K562 (cell line): ENCODE results near the gene C11orf98. TPM values are rescaled to one million over a fixed set of nuclear protein-coding genes. Genes with fewer than 3 reads are reported as not detected.
"Not testable (repeated sequence)": the region's sequence is repeated elsewhere in the genome, so short reads cannot be mapped to it uniquely, and the experiment has no call there.

Source experiments
- ATAC-seq: fragments of 200-7000 bp; cut with Tn5 transposase; 3 replicates; pipeline ENCODE4 v1.9.1; 2020; ENCODE audit warnings: moderate library complexity
- BruUV-seq: library from RNA; stranded (reverse); fragments of 400-500 nt; replicated peaks from 2 replicates; lab custom pipeline; 2021; lab: Mats Ljungman, UMichigan
- CTCF ChIA-PET: fragments of 300-600 bp; formaldehyde crosslinking; extraction: SDS; loops from one replicate; lab custom pipeline; 2021; ENCODE audit warnings: low intra/inter-chr PET ratio; lab: Yijun Ruan, JAX
- POLR2A ChIA-PET: fragments of 300-600, 350-650 bp; sonication (Branson Sonifier 250); formaldehyde crosslinking; extraction: SDS; loops from one replicate; lab custom pipeline; 2021; ENCODE audit warnings: antibody characterized with exemption, inconsistent platforms; lab: Yijun Ruan, JAX
- DNase-seq, 4 experiments: peaks; one replicate each; pipeline versions ENCODE4 v3.0.0 to v3.0.0-alpha.2; 2011 to 2018; ENCODE audit warnings: low spot score in 3 of 4, mixed read lengths in 3 of 4; ENCODE audit errors: extremely low read depth in 1 of 4
- FAIRE-seq: peaks from 2 replicates; lab custom pipeline; 2011; peaks lifted over from hg19 to GRCh38; lab: Jason Lieb, UNC
- H2AFZ ChIP-seq: 2 replicates; pipeline ENCODE4 v1.6.0; 2011; ENCODE audit warnings: low read depth, low read length, control low read depth, inconsistent platforms
- H3K27ac ChIP-seq: fragments of 200-600 bp; 3 replicates; pipeline ENCODE4 v1.8.0; 2011; ENCODE audit warnings: low read depth, mild to moderate bottlenecking, control low read depth, inconsistent platforms, low read length, moderate library complexity, mixed read lengths; ENCODE audit errors: extremely low read depth
- H3K27me3 ChIP-seq, 2 experiments: fragments of 300-600 bp in 1 of 2; 2 replicates in 1 of 2; 3 replicates in 1 of 2; pipeline versions ENCODE4 v1.6.0 to v1.8.0; 2011; ENCODE audit warnings: inconsistent platforms in 2 of 2, low read length in 2 of 2, mild to moderate bottlenecking in 1 of 2, mixed read lengths in 1 of 2, moderate library complexity in 1 of 2; ENCODE audit not compliant: control insufficient read depth in 2 of 2, insufficient read depth in 2 of 2
- H3K36me3 ChIP-seq: fragments of 300-600 bp; 3 replicates; pipeline ENCODE4 v1.8.0; 2011; ENCODE audit warnings: mild to moderate bottlenecking, low read length, inconsistent platforms; ENCODE audit not compliant: control insufficient read depth, insufficient read depth
- H3K4me1 ChIP-seq, 2 experiments: fragments of 200-600 bp in 1 of 2; replicated peaks in 1 of 2; 2 replicates in 1 of 2; 3 replicates in 1 of 2; pipeline versions ENCODE4 v1.5.1 to v1.8.0; 2011; ENCODE audit warnings: inconsistent platforms in 2 of 2, low read length in 2 of 2, mild to moderate bottlenecking in 1 of 2, mixed read lengths in 1 of 2, moderate library complexity in 1 of 2; ENCODE audit not compliant: control insufficient read depth in 2 of 2, insufficient read depth in 2 of 2
- H3K4me2 ChIP-seq: 2 replicates; pipeline ENCODE4 v1.6.1; 2011; ENCODE audit warnings: low read length, control low read depth, inconsistent platforms, mixed read lengths; ENCODE audit not compliant: insufficient read depth
- H3K4me3 ChIP-seq: fragments of 200-600 bp; sonication (generic), shearing (Covaris generic); 2 replicates; pipeline ENCODE4 v1.5.1; 2016; ENCODE audit warnings: control low read depth, inconsistent platforms
- H3K79me2 ChIP-seq: fragments of 200-600 bp; 3 replicates; pipeline ENCODE4 v1.8.0; 2011; ENCODE audit warnings: low read length, inconsistent platforms; ENCODE audit not compliant: control insufficient read depth, insufficient read depth
- H3K9ac ChIP-seq, 2 experiments: 2 replicates each; pipeline versions ENCODE4 v1.6.0 to v1.6.1; 2011; ENCODE audit warnings: low read depth in 2 of 2, low read length in 2 of 2, control low read depth in 1 of 2, inconsistent platforms in 1 of 2, mild to moderate bottlenecking in 1 of 2, mixed read lengths in 1 of 2; ENCODE audit not compliant: insufficient read depth in 1 of 2
- H3K9me1 ChIP-seq: one replicate; pipeline ENCODE4 v1.6.0; 2011; ENCODE audit warnings: inconsistent platforms, mild to moderate bottlenecking, low read length, moderate library complexity; ENCODE audit not compliant: control insufficient read depth, insufficient read depth
- H3K9me3 ChIP-seq: replicated peaks from 2 replicates; pipeline ENCODE4 v1.5.1; 2011; ENCODE audit warnings: low read depth, low read length, inconsistent platforms; ENCODE audit not compliant: control insufficient read depth, insufficient read depth
- H4K20me1 ChIP-seq: replicated peaks from 2 replicates; pipeline ENCODE4 v1.6.1; 2011; ENCODE audit warnings: low read length, inconsistent platforms, mixed read lengths; ENCODE audit not compliant: control insufficient read depth, insufficient read depth
- ZKSCAN8 ChIP-seq: fragments of 200-800 bp; sonication (Bioruptor generic); IDR thresholded peaks from 2 replicates; pipeline ENCODE4 v1.6.1; 2016; ENCODE audit warnings: missing genetic modification characterization, missing compliant biosample characterization
- WGBS: fragments of 100-300 bp; shearing (Covaris generic); methylation state at CpG from one replicate; pipeline ENCODE4 v1.1.6; 2016; ENCODE audit warnings: low coverage, mixed read lengths; ENCODE audit not compliant: insufficient coverage; ENCODE audit errors: missing lambda C conversion rate; 5-methylcytosine and 5-hydroxymethylcytosine counted together
- in situ Hi-C: fragments of 300-500 bp; cut with MboI; formaldehyde crosslinking; loops from 4 replicates; pipeline ENCODE4 v1.15.0; 2018; ENCODE audit warnings: inconsistent platforms, mixed read lengths
- intact Hi-C: fragments of 100-400 bp; cut with micrococcal nuclease; formaldehyde crosslinking; loops from 2 replicates; pipeline ENCODE4 v1.14.2; 2022
- polyA plus RNA-seq, 8 experiments: library from polyadenylated mRNA; depleted of rRNA in 4 of 8; stranded (reverse) in 5 of 8; unstranded in 3 of 8; fragments of >200 nt; fragmentation: Nextera tagmentation in 2 of 8; fragmentation: Illumina TruSeq in 1 of 8; extraction: Ambion mirVana in 2 of 8; extraction: Trizol in 1 of 8; gene quantifications; 2 replicates each; pipeline versions ENCODE4 v1.2.1 to v1.2.3, GENCODE V29; 2011 to 2014; ENCODE audit warnings: inconsistent platforms in 1 of 8, missing spikeins in 1 of 8
- total RNA-seq, 7 experiments: library from RNA; depleted of rRNA in 6 of 7; stranded (reverse); fragments of >200 nt in 6 of 7; fragmentation: Illumina TruSeq in 2 of 7; extraction: Trizol in 2 of 7; gene quantifications; 2 replicates each; pipeline versions ENCODE4 v1.2.1 to v1.2.3, GENCODE V29; 2011 to 2021; ENCODE audit warnings: low replicate concordance in 1 of 7
- TF ChIP-seq, protein P1 (sequence below): fragments of 150-350 bp; conservative IDR thresholded peaks from 2 replicates; pipeline ENCODE4 v1.6.1; 2014; ENCODE audit warnings: low read length

Gene C11orf98
- total and polyA plus RNA-seq, 9 of the 15 experiments (the other 6 are each of a cell fraction or from before 2014, with no cell fraction given): 103 to 352 (median 218) TPM

DNA sequence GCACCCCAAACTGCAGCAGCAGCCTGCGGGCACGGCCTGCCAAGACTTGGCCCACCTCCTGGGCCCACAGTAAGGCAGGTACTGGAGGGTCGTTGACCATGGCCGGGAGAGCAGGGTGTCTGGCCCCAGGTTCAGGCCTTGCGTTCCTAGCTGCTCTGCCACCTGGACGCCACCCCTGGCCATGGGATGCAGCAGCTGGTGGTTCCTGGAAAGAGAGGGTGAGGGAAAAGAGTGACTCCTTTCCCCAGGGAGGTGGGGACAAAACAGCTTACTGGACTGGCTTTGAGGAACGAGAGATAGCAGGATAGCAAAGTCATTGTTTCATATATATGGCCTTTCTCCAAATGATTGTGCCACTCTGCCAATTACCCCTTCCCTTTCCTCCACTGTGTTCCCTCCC, 40.4 kb upstream of the C11orf98 start (continued):
- TF ChIP-seq, protein P1, sequence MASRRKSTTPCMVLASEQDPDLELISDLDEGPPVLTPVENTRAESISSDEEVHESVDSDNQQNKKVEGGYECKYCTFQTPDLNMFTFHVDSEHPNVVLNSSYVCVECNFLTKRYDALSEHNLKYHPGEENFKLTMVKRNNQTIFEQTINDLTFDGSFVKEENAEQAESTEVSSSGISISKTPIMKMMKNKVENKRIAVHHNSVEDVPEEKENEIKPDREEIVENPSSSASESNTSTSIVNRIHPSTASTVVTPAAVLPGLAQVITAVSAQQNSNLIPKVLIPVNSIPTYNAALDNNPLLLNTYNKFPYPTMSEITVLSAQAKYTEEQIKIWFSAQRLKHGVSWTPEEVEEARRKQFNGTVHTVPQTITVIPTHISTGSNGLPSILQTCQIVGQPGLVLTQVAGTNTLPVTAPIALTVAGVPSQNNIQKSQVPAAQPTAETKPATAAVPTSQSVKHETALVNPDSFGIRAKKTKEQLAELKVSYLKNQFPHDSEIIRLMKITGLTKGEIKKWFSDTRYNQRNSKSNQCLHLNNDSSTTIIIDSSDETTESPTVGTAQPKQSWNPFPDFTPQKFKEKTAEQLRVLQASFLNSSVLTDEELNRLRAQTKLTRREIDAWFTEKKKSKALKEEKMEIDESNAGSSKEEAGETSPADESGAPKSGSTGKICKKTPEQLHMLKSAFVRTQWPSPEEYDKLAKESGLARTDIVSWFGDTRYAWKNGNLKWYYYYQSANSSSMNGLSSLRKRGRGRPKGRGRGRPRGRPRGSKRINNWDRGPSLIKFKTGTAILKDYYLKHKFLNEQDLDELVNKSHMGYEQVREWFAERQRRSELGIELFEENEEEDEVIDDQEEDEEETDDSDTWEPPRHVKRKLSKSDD: no peak
- no peak for TF ChIP-seq ZKSCAN8 (CRISPR knock-in tag)

DNA sequence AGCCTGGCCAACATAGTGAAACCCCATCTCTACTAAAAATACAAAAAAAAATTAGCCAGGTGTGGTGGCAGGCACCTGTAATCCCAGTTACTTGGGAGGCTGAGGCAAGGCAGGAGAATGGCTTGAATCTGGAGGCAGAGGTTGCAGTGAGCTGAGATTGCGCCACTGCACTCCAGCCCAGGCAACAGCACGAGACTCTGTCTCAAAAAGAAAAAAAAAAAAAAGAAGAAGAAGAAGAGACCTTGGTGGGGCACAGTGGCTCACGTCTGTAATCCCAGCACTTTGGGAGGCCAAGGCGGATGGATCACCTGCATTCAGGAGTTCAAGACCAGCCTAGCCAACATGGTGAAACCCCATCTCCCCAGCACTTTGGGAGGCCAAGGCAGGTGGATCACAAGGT, 38.9 kb upstream of the C11orf98 start:
- 96% methylated on average over 3 of the region's 4 CpGs for WGBS
- H3K4me3 ChIP-seq, H3K27ac ChIP-seq, H3K27me3 ChIP-seq, in situ Hi-C loops, H2AFZ ChIP-seq, H3K9me1 ChIP-seq, DNase-seq, intact Hi-C loops, H4K20me1 ChIP-seq, H3K9ac ChIP-seq, FAIRE-seq, BruUV-seq, ATAC-seq, H3K9me3 ChIP-seq, H3K4me2 ChIP-seq, CTCF ChIA-PET: not testable (repeated sequence)
- H3K36me3 ChIP-seq: peaks cover 55% of the 10 kb centered on the region
- H3K79me2 ChIP-seq: peaks cover 14% of the 10 kb centered on the region
- peaks cover 29 to 35% of the 10 kb centered on the region in 2 experiments for H3K4me1 ChIP-seq
- POLR2A ChIA-PET: interaction anchor here (0.6 to 1.2 kb wide), 3 partner anchors 15 to 50 kb away, joined by 3 to 4 read pairs (median 3); partner anchors contain the start of genes C11orf98, CSKMT and LRRN4CL
